GM19467 (cell line): Measurements from ENCODE around the gene EZH2.

Experiments
- ATAC-seq: cut with Tn5 transposase; IDR thresholded peaks from one replicate; pipeline ENCODE4 v1.9.1; 2021; ENCODE audit warnings: mild to moderate bottlenecking, moderate library complexity; ENCODE audit not compliant: unreplicated experiment

Gene EZH2

GRCh38 chr7:148773334-148773733, 110.8 kb downstream of the EZH2 start:
- ATAC-seq, result peak; percentile 89

GRCh38 chr7:148772297-148773089, 111.6 kb downstream of the EZH2 start:
- ATAC-seq, result no peak

- no peak for ATAC-seq
Measured at GRCh38 chr7:148770004-148770403, 114.1 kb downstream of the EZH2 start.

- ATAC-seq, result no peak
Measured at GRCh38 chr7:148763622-148764021, 120.5 kb downstream of the EZH2 start.

- no peak for ATAC-seq
Measured at GRCh38 chr7:148761499-148762278, 122.4 kb downstream of the EZH2 start.
